LNCaP clone FGC (cell line): ENCODE data around the gene PKN1.

Experiments used
- DNase-seq: peaks from one replicate; pipeline ENCODE4 v3.0.0-alpha.2; 2011; ENCODE audit warnings: low read depth
- H3K4me3 ChIP-seq: 2 replicates; pipeline ENCODE4 v1.5.1; 2011; ENCODE audit warnings: mild to moderate bottlenecking, low read depth, low read length, control low read depth
- CTCF ChIP-seq: IDR thresholded peaks from 2 replicates; pipeline ENCODE4 v1.5.1; 2012; ENCODE audit warnings: mild to moderate bottlenecking; ENCODE audit not compliant: control insufficient read depth, insufficient read depth; ENCODE audit errors: extremely low read depth

Gene PKN1

DNA sequence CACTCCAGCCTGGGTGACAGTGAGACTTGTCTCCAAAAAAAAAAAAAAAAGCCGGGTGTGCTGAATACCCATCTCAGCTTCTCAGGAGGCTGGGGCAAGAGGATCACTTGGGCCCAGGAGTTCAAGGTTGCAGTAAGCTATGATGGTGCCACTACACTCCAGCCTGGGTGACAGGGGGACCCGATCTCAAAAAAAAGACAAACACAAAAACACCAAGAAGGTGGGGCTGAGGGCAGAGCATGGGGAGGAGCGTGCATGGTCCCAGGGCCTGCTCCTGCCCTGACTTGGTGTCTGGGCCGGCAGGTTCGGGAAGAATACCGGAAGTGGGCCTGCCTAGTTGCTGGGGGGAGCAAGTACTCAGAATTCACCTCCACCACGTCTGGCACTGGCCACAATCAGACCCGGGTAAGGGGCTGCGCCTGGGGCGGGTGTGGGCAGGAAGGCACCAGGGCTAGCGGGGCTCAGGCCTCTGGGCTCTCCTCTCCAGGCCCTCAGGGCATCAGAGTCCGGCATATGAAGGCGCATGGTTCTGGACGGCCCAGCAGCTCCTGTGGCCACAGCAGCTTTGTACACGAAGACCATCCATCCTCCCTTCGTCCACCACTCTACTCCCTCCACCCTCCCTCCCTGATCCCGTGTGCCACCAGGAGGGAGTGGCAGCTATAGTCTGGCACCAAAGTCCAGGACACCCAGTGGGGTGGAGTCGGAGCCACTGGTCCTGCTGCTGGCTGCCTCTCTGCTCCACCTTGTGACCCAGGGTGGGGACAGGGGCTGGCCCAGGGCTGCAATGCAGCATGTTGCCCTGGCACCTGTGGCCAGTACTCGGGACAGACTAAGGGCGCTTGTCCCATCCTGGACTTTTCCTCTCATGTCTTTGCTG lies 25.3 kb upstream of the PKN1 start:
- TF ChIP-seq CTCF, result no peak
- H3K4me3 ChIP-seq, result no peak overlapping the region
- DNase-seq, result no peak

DNA sequence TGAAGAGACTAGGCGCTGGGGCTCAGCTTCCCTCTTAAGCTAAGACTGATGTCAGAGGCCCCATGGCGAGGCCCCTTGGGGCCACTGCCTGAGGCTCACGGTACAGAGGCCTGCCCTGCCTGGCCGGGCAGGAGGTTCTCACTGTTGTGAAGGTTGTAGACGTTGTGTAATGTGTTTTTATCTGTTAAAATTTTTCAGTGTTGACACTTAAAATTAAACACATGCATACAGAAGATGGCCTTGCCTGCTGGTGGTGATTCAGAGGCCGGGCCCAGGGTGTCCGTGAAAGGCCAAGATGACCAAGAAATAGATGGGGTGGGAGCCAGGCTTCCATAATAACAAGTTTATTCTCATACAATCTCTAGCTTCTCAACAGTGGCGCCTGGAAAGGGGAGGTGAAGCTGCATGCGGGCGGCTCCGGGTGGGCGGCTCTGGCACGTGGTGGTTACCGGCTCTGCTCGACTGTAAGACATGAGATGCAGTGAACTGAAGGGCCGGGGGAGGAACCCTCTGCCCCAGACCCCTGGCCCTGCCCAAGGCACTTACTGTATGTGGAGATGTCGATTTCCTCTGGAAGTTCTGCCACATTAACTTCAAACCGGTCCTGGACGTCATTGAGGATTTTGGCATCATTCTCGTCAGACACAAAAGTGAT lies 24.5 kb upstream of the PKN1 start:
- no peak for DNase-seq
- TF ChIP-seq CTCF, result no peak
- H3K4me3 ChIP-seq, result no peak overlapping the region

DNA sequence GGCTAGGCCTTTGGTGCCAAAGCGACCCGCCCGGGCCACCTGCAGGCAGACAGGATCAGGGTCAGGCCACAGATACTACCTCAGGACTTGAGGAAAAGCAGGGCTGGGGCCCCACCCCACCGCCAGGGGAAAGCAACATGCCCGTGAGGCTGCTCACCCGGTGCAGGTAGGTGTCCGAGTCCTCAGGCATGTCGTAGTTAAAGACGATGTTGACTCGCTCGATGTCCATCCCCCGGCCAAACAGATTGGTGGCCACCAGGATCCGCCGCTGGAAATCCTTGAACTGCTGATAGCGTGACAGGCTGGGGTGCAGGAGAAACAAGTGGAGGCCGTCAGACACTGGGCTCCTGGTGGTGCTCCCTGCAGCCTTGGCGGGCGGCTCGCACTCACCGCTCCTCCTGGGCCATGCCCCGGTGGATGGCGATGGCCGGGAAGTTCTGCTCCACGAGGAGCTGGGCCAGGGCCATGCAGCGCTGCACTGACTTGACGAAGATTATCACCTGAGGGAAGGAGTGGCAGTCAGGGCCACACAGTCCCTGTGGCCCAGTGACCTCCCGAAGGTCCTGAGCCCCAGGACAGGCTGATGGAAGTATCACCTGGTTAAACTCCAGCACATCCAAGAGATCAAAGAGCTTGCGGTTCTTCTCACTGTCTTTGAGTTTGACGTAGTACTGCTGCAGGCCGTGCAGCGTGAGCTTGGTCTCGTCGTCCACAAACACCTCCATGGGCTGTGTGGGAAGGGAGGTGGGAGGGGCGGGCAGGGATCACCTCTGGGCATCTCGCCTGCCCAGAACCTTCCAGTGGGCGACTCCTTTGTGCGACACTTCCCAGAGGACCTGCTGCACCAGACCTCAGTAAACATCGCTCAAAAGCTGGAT lies 23.7 kb upstream of the PKN1 start:
- H3K4me3 ChIP-seq, result no peak overlapping the region
- no peak for DNase-seq
- TF ChIP-seq CTCF, result no peak

- no peak for DNase-seq
- H3K4me3 ChIP-seq, result no peak overlapping the region
- no peak for TF ChIP-seq CTCF
Measured at GRCh38 chr19:14410091-14411051, 22.7 kb upstream of the PKN1 start.

DNA sequence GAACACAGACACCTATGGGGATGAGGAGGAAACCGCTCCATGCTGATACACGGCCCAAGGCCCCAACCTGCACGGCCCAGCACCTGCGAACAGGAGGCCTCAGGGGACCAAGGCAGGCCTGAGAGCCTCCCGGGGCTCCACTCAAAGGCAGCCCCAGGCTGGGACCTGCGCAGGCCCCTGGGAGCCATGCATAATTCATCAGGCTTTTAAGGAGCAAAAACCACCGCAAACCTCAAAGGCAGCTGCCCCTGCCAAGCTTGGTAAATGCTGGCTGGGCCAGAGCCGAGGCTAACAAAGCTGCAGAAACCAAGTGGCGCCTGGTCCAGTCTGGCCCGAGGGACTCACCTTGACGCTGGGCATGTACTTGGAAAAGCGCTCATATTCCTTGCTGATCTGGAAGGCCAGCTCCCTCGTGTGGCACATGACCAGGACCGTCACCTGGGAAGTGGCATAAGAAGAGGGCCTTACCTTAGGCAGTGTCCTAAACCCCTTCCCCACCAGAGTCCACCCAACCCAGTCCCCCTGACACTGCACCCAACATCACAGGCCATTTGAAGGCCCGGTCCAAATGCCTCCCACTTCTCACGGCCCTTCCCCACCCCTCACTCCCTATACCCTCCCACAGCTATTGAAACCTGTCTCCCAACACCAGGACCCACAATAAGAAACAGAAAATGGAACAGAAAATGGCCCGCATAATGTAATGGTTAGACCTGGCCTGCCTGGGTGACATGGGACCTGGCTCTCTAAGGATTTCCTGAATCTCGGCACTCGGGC lies 21.8 kb upstream of the PKN1 start:
- H3K4me3 ChIP-seq, result no peak overlapping the region
- no peak for TF ChIP-seq CTCF
- no peak for DNase-seq
